NT2/D1 (cell line): ENCODE data around the gene CLEC6A.

Source experiments
- DNase-seq: peaks from one replicate; pipeline ENCODE4 v3.0.0-alpha.2; 2011; ENCODE audit warnings: low read depth, low spot score
- H3K27me3 ChIP-seq: 2 replicates; pipeline ENCODE4 v1.6.0; 2011; ENCODE audit warnings: mild to moderate bottlenecking; ENCODE audit not compliant: insufficient read length, insufficient read depth
- H3K36me3 ChIP-seq: 2 replicates; pipeline ENCODE4 v1.6.1; 2011; ENCODE audit warnings: mild to moderate bottlenecking, low read length, mixed read lengths; ENCODE audit not compliant: insufficient read depth, insufficient read length
- H3K4me1 ChIP-seq: 2 replicates; pipeline ENCODE4 v1.5.1; 2011; ENCODE audit not compliant: insufficient read depth, insufficient read length
- H3K4me3 ChIP-seq: 2 replicates; pipeline ENCODE4 v1.5.1; 2011; ENCODE audit warnings: low read depth; ENCODE audit not compliant: insufficient read length
- H3K9ac ChIP-seq: 2 replicates; pipeline ENCODE4 v1.6.0; 2011; ENCODE audit warnings: low read depth; ENCODE audit not compliant: insufficient read length
- H3K9me3 ChIP-seq: 2 replicates; pipeline ENCODE4 v1.5.1; 2011; ENCODE audit warnings: mild to moderate bottlenecking, low read length; ENCODE audit not compliant: insufficient read depth
- SUZ12 ChIP-seq: IDR thresholded peaks from 2 replicates; pipeline ENCODE4 v1.6.1; 2011; ENCODE audit not compliant: insufficient read length, insufficient read depth; ENCODE audit errors: extremely low read depth
- YY1 ChIP-seq: IDR thresholded peaks from 2 replicates; pipeline ENCODE4 v1.6.1; 2011; ENCODE audit not compliant: insufficient read length, insufficient read depth
- ZNF274 ChIP-seq: IDR thresholded peaks from 2 replicates; pipeline ENCODE4 v1.6.1; 2011; ENCODE audit warnings: mild to moderate bottlenecking, low read depth, low read length

Gene CLEC6A

GRCh38 chr12:8452036-8452435 is 3.7 kb upstream of the CLEC6A start:
- Histone ChIP-seq H3K4me1 (no peaks in the 10 kb centered on the region), H3K4me3 (no peak overlapping the region), H3K27me3 (no peaks in the 10 kb centered on the region), H3K9me3 (peaks cover 12% of the 10 kb centered on the region; the same call in 1 of the 2 replicates), H3K36me3 (no peaks in the 10 kb centered on the region), H3K9ac (no peak overlapping the region)
- DNase-seq: no peak
- no peak for TF ChIP-seq ZNF274
- TF ChIP-seq YY1: no peak
- no peak for TF ChIP-seq SUZ12

GRCh38 chr12:8453021-8453513 is 2.7 kb upstream of the CLEC6A start:
- Histone ChIP-seq H3K27me3 (no peaks in the 10 kb centered on the region), H3K9ac (no peak overlapping the region), H3K4me1 (no peaks in the 10 kb centered on the region), H3K36me3 (no peaks in the 10 kb centered on the region), H3K9me3 (peaks cover 12% of the 10 kb centered on the region; the same call in 1 of the 2 replicates), H3K4me3 (no peak overlapping the region)
- DNase-seq: no peak
- TF ChIP-seq YY1 (no peak), SUZ12 (no peak), ZNF274 (no peak)

GRCh38 chr12:8453796-8454195 is 2.0 kb upstream of the CLEC6A start:
- no peak overlapping the region for H3K9ac ChIP-seq
- H3K4me1 ChIP-seq: no peaks in the 10 kb centered on the region
- H3K27me3 ChIP-seq: no peaks in the 10 kb centered on the region
- peaks cover 12% of the 10 kb centered on the region; the same call in 1 of the 2 replicates for H3K9me3 ChIP-seq
- no peak overlapping the region for H3K4me3 ChIP-seq
- TF ChIP-seq SUZ12 (no peak), YY1 (no peak), ZNF274 (no peak)
- peak; percentile 74 for DNase-seq
- no peaks in the 10 kb centered on the region for H3K36me3 ChIP-seq

GRCh38 chr12:8455271-8455670 is 491 bp upstream of the CLEC6A start:
- Histone ChIP-seq H3K4me1 (no peaks in the 10 kb centered on the region), H3K9me3 (peaks cover 21% of the 10 kb centered on the region; the same call in 1 of the 2 replicates), H3K4me3 (no peak overlapping the region), H3K9ac (no peak overlapping the region), H3K36me3 (no peaks in the 10 kb centered on the region), H3K27me3 (no peaks in the 10 kb centered on the region)
- no peak for DNase-seq
- no peak for TF ChIP-seq ZNF274
- no peak for TF ChIP-seq YY1
- TF ChIP-seq SUZ12: no peak

GRCh38 chr12:8461426-8461825 is 5.7 kb downstream of the CLEC6A start:
- Histone ChIP-seq H3K4me1 (no peaks in the 10 kb centered on the region), H3K36me3 (no peaks in the 10 kb centered on the region), H3K9ac (peak overlapping the region; percentile 23), H3K4me3 (no peak overlapping the region), H3K9me3 (peaks cover 14% of the 10 kb centered on the region; the same call in 1 of the 2 replicates), H3K27me3 (no peaks in the 10 kb centered on the region)
- no peak for DNase-seq
- no peak for TF ChIP-seq SUZ12
- TF ChIP-seq YY1: no peak

- Histone ChIP-seq H3K9me3 (peaks cover 23% of the 10 kb centered on the region), H3K9ac (no peak overlapping the region), H3K27me3 (no peaks in the 10 kb centered on the region), H3K36me3 (no peaks in the 10 kb centered on the region), H3K4me3 (no peak overlapping the region), H3K4me1 (no peaks in the 10 kb centered on the region)
- no peak for DNase-seq
- TF ChIP-seq SUZ12 (no peak), YY1 (no peak), ZNF274 (no peak)
Measured at GRCh38 chr12:8465301-8465996, 9.7 kb downstream of the CLEC6A start.

GRCh38 chr12:8466241-8466640 is 10.5 kb downstream of the CLEC6A start:
- H3K9me3 ChIP-seq: peaks cover 19% of the 10 kb centered on the region
- no peaks in the 10 kb centered on the region for H3K36me3 ChIP-seq
- TF ChIP-seq ZNF274: no peak
- TF ChIP-seq SUZ12: no peak
- TF ChIP-seq YY1: no peak
- no peaks in the 10 kb centered on the region for H3K27me3 ChIP-seq
- H3K4me3 ChIP-seq: no peak overlapping the region
- no peak for DNase-seq
- no peak overlapping the region for H3K9ac ChIP-seq
- no peaks in the 10 kb centered on the region for H3K4me1 ChIP-seq
